Measurements from ENCODE around the gene RIPOR2.

RIPOR2 gene

GRCh38 chr6:24827162-24827561 is 108.6 kb downstream of the RIPOR2 start:
- POLR2A ChIA-PET: no interaction called here
- CTCF ChIA-PET: no interaction called here

GRCh38 chr6:24825130-24825630 is 110.6 kb downstream of the RIPOR2 start:
- ChIA-PET POLR2A (no interaction called here), CTCF (no interaction called here)
- no peak overlapping the region for H3K4me3 ChIP-seq (ENCODE audit: low read depth, low read length)
- TF ChIP-seq CTCF (IDR thresholded peaks at IDR 0.05; ENCODE audit: insufficient read depth, low read length, missing control alignments): no peak
- DNase-seq (ENCODE audit: low read depth, low spot score): no peak

More at GRCh38 chr6:24827162-24827561, 108.6 kb downstream of the RIPOR2 start:
- H3K4me3 ChIP-seq (ENCODE audit: low read depth, low read length): no peak overlapping the region
- no peak for DNase-seq (ENCODE audit: low read depth, low spot score)
- TF ChIP-seq CTCF (IDR thresholded peaks at IDR 0.05; ENCODE audit: insufficient read depth, low read length, missing control alignments): no peak

- TF ChIP-seq CTCF (IDR thresholded peaks at IDR 0.05; ENCODE audit: insufficient read depth, low read length, missing control alignments): no peak
- no peak for DNase-seq (ENCODE audit: low read depth, low spot score)
- no peak overlapping the region for H3K4me3 ChIP-seq (ENCODE audit: low read depth, low read length)
- POLR2A ChIA-PET: no interaction called here
- CTCF ChIA-PET: no interaction called here
These were observed 111.4 kb downstream of the RIPOR2 start for GRCh38 chr6:24824142-24824938.

- DNase-seq (ENCODE audit: low read depth, low spot score): no peak
- POLR2A ChIA-PET: no interaction called here
- TF ChIP-seq CTCF (IDR thresholded peaks at IDR 0.05; ENCODE audit: insufficient read depth, low read length, missing control alignments): no peak
- CTCF ChIA-PET: no interaction called here
- no peak overlapping the region for H3K4me3 ChIP-seq (ENCODE audit: low read depth, low read length)
These were observed 112.6 kb downstream of the RIPOR2 start for GRCh38 chr6:24823185-24823584.

GRCh38 chr6:24822696-24823095 is 113.1 kb downstream of the RIPOR2 start:
- DNase-seq (ENCODE audit: low read depth, low spot score): no peak
- no peak for TF ChIP-seq CTCF (IDR thresholded peaks at IDR 0.05; ENCODE audit: insufficient read depth, low read length, missing control alignments)
- CTCF ChIA-PET: no interaction called here
- POLR2A ChIA-PET: no interaction called here
- H3K4me3 ChIP-seq (ENCODE audit: low read depth, low read length): no peak overlapping the region

- ChIA-PET POLR2A (no interaction called here), CTCF (no interaction called here)
- DNase-seq (ENCODE audit: low read depth, low spot score): no peak
- H3K4me3 ChIP-seq (ENCODE audit: low read depth, low read length): no peak overlapping the region
- TF ChIP-seq CTCF (IDR thresholded peaks at IDR 0.05; ENCODE audit: insufficient read depth, low read length, missing control alignments): no peak
These were observed 113.8 kb downstream of the RIPOR2 start for GRCh38 chr6:24821860-24822444.

Measured in AG04449 (cell line).